ENCODE results near the gene KSR2.

Gene KSR2

GRCh38 chr12:117516034-117516433, 452.8 kb downstream of the KSR2 start:
- DNase-seq, result no peak

- DNase-seq, result peak; percentile 56
These were observed 454.8 kb downstream of the KSR2 start for GRCh38 chr12:117514016-117514415.

- peak; percentile 6 for DNase-seq
These were observed 455.4 kb downstream of the KSR2 start for GRCh38 chr12:117513353-117513752.

- no peak for DNase-seq
These were observed 460.3 kb downstream of the KSR2 start for GRCh38 chr12:117508468-117508867.

- DNase-seq, result peak; percentile 23
These were observed 461.2 kb downstream of the KSR2 start for GRCh38 chr12:117507548-117507947.

- DNase-seq, result no peak
These were observed 462.5 kb downstream of the KSR2 start for GRCh38 chr12:117506333-117506732.

GRCh38 chr12:117502633-117503032, 466.2 kb downstream of the KSR2 start:
- DNase-seq, result no peak

- DNase-seq, result no peak
These were observed 466.6 kb downstream of the KSR2 start for GRCh38 chr12:117502233-117502632.

GRCh38 chr12:117501076-117501869, 467.5 kb downstream of the KSR2 start:
- DNase-seq, result no peak

- DNase-seq, result no peak
These were observed 468.9 kb downstream of the KSR2 start for GRCh38 chr12:117499759-117500485.

GRCh38 chr12:117498880-117499279, 469.9 kb downstream of the KSR2 start:
- no peak for DNase-seq

GRCh38 chr12:117498256-117498655, 470.5 kb downstream of the KSR2 start:
- DNase-seq, result no peak

GRCh38 chr12:117497407-117497806, 471.4 kb downstream of the KSR2 start:
- no peak for DNase-seq

- peak; percentile 26 for DNase-seq
These were observed 473.7 kb downstream of the KSR2 start for GRCh38 chr12:117494833-117495655.

- DNase-seq, result no peak
These were observed 477.1 kb downstream of the KSR2 start for GRCh38 chr12:117491711-117492110.

GRCh38 chr12:117490130-117490529, 478.7 kb downstream of the KSR2 start:
- DNase-seq, result no peak

- no peak for DNase-seq
These were observed 479.1 kb downstream of the KSR2 start for GRCh38 chr12:117489671-117490070.

- no peak for DNase-seq
These were observed 481.7 kb downstream of the KSR2 start for GRCh38 chr12:117486840-117487659.

GRCh38 chr12:117485984-117486839, 482.6 kb downstream of the KSR2 start:
- DNase-seq, result peak; percentile 70

- no peak for DNase-seq
These were observed 483.9 kb downstream of the KSR2 start for GRCh38 chr12:117484901-117485300.

GRCh38 chr12:117483501-117483900, 485.3 kb downstream of the KSR2 start:
- DNase-seq, result no peak

GRCh38 chr12:117481470-117481869, 487.3 kb downstream of the KSR2 start:
- no peak for DNase-seq
